NCI-H1092 (cell line): ENCODE measurements around the gene SP4.

Experiments
- DNase-seq: peaks from one replicate; lab custom pipeline; 2025; lab: John Stamatoyannopoulos, UW

SP4 gene

DNA sequence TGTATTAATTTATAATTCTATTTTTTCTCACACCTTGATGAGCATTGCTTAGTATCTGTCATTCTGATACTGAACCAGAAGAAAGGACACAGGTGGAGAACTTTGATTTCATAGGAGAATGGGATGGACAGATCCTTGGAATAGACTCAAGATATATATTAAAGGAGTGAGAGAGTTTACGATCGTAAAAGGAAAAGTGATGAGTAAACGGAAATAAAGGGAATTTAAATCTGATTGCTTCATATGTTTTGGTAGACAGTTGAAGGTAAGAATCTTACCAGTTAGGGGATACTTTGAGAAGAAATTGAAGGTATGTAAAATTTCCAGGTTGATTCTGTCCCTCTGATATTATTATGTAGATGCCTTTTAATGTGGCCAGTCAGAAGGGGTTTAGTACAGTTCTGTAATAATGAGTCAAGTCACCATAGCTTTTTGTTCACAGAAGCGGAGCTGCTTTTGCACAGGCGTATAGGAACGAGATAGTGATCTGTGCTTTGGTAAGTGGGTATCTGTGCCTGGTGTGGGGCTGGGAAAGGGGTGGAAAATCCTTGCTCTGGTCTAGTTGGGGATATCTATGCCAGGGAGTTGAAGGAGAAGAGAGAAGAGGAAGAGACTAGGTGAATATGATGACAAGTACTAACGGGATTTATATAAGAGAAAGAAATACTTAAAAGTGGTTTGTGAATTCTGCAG, 15.4 kb downstream of the SP4 start:
- no peak for DNase-seq

DNA sequence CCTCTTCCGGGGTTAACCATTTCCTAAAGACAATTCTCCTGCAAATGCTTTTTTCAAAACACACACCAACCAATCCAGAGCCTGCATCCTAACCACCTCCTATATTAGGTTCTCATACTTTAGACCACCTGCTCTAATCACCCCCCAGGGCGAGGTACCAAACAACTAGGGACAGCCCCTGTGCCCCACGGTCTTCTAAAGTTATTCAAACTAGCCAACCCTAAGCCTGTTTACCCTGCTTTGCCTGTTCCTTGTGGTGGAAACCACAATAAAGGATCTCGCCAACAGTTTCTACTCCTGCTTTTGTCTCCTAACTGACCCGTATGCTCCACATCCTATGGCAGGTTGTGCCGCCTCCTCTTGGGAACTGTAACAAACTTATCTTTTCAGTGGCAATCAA, 21.1 kb downstream of the SP4 start:
- no peak for DNase-seq

DNA sequence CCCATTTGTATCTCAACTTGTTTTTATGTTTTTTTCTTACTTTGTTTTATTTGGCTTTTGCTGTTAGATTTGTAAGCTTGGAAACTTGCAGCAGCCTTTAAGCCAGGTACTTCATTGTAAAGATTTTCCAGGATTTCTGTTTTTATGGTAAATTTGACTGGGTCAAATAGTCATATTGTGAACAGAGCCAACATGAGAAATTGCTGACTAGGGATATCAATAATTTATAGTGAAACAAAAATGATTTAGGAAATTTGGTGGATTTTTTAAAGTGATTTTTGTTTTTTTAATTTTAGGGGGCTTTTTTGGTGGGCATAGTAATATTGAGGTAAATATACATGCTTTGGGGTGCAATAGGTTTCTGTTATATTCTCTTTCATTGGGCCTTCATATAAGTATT, 22.2 kb downstream of the SP4 start:
- no peak for DNase-seq

DNA sequence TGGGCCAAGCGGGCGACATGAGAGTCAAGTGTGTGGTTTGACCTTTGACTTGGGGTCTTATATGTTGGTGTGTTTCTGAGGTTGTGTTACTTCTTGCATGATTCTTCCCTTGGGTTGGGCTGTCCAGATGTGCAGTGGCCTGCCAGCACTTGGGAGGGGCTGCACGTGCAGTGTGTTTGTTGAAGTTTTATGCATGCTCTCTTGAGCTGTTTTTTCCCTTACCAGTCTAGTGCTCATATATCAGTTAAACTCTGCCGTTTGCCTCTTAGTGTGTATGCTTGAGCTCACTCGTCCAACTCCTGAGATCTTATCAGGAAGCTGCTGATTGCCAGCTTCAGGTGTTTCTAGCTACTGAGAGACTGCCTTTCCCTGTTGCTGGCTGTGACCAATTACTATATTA, 23.1 kb downstream of the SP4 start:
- DNase-seq, result no peak

DNA sequence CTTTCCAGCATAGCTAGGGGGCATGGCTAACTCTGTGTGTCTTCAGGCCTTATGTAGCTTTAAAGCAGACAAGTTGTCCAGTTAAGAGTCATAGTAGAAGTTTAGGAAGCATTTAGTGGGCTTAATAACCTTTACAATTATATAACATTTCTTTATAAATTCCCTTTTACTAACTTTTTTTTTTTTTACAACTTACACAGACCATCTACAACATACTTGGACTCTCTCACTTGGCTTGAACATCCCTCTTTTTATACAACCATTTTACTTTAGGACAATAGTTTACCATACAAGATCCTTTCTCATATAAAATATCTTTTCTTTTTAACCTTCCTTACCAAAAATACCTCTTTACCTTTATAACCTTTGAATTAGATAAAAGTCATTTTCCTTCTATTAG, 26.3 kb downstream of the SP4 start:
- no peak for DNase-seq

DNA sequence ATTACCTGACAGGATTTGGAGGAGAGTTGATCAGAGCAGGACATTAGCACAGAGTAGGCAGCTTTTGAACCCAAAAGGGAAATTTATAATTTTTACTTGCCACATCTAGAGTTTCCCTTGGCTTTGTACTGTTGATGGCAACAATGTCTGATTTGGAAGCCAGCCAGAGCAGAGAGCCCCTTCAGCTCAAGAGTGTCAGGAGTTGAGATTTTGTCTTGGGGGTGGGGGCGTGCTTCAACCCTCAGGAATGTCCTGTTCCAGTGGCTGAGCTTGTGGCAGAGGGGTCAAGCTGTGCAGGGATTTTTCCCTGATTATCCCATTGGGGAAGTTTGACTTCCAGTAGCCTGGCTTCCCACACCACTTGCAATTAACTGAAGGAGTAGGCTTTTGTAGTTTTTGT, 27.0 kb downstream of the SP4 start:
- no peak for DNase-seq

DNA sequence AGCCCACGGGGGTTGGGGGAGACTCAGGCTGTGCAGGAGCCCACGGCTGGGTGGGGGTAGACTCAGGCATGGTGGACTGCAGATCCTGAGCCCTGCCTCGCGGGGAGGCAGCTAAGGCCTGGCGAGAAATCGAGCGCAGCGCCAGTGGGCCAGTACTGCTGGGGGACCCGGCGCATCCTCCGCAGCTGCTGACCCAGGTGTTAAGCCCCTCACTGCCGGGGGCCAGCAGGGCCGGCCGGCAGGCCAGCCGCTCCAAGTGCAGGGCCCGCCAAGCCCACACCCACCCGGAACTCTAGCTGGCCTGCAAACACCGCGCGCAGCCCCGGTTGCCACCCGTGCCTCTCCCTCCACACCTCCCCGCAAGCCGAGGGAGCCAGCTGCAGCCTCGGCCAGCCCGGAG, 33.4 kb downstream of the SP4 start:
- no peak for DNase-seq

DNA sequence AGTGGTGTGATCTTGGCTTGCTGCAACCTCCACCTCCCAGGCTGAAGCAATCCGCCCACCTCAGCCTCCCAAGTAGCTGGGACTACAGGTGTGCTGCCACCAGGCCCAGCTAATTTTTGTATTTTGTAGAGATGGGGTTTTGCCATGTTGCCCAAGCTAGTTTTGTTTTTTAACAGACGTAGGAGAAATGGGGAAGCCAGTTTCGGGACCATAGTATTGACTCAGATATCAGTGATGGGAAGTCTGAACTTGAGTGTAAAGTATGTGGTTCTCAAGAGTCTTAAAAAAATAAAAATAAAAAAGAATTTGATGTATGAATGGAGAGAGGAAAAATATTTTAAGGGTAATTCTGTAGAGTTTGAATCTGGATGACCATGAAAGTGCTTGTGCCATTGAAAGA, 34.2 kb downstream of the SP4 start:
- no peak for DNase-seq

DNA sequence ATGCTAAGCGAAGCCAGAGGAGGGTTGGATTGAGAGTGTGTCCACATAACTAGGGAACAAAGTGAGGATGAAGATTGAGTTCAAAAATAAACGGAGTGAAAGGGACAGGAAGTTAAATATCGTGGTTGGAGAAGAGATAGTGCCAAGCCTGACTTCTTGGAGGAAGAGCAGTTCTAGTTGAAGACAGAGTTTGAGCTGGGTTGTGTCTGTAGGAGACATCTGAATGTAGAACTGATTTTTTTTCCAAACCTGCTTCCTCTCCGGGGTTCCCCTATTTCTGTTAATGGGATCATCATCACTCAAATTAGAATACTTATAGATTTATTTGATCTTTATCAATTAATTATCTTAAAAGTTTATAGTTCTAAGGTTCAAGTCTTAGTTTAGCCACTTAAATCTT, 35.6 kb downstream of the SP4 start:
- DNase-seq, result no peak

DNA sequence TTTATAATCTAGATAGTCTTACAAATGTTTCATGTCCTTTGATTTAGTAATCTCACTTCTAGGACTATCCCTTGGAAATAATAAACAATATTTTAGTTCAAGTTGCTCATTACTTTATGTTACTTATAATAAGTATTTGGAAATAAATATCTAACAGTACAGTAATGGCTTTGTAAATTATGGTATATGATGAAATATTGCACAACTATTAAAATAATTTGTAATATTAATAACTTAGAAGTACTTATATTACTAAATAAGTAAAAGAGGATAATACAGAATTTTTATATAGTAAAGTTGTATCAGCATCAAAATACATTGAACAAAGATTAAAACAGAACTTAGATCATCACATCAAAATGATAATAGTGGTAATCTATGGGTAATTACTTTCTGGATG, 41.1 kb downstream of the SP4 start:
- DNase-seq, result no peak

DNA sequence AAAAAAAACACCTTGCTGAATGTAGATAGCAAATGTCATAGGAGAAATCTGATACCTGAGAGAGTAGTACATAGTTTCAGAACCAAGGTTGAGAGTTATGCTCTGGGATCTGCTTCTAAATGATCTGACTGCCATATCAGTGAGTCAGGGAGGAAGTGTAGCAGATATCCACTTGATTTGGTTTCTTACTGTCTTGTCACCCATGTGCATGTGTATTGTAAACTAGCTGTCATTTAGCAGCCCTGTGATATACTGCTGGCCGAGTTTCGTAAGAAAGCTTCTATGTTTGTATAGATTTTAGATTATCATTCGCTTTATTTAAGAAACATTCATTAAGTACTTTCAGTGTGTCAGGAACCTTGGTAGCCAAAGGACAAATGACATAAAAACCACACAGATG, 42.0 kb downstream of the SP4 start:
- DNase-seq, result no peak

DNA sequence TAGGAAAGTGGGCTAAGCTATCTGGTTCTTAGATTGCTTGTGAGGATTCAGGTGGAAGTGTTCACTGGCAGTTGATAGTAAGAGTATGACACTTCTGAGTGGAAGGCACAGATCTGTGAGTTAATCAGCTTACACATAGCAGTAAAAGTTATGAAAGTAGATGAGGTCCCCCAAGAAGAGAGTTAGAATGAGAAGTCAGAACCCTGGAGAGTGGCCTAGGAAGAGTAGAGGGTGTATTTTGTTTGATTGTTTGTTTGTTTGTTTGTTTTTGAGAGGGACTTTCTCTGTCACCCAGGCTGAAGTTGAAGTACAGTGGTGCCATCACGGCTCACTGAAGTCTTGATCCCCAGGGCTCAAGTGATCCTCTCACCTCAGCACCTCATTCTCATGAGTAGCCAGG, 44.1 kb downstream of the SP4 start:
- DNase-seq, result no peak

DNA sequence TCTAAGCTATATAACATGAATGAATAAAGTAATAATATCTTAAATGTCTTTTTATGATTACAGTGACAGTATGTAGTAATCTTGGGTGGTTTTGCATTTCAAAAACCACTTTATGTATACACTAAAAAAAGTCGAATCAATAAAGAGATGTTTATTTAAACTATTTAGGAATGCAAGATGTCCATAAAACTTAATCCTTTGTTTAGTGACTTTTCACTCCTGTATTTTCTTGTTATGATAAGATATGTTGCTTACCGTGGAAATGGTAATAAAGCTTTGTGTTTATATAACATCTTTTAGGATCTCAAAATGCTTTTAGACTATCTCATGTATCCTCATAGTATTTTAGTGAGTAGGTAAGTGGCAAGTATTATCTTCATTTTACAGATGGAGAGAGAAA, 48.5 kb downstream of the SP4 start:
- DNase-seq, result no peak

DNA sequence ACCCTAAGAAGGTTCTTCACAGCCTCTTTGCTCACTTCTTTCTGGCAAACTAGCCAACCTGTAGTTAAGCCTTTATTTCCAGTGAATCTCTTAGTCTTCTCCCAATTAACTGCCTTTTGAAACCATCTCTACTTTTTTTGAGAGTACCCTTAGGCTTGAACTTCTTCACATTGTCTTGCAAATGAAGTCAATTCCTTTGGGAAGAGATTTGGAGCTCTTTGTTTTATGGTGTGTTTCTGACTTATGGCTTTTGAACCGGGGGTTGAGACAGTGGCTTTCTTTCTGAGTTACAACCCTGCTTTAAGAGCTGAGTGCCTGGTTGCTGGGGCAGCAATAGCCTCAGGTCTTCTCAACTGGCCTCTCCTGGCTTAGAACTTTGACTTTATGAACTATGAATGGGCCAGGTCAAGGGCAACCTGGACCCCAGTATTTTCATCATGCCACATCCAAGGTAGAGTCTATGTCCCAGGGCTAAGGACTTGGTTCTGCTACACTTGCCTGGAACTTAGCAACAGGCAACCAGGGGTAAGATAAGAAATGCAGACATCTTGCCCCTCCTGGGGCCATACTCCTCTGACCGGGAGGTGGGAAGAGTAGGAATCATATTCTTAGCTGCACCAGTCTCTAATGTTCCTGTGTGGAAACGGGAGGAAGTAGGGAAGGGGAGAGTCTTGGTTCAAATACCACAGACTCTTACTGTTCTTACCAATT, 53.0 kb downstream of the SP4 start:
- no peak for DNase-seq

DNA sequence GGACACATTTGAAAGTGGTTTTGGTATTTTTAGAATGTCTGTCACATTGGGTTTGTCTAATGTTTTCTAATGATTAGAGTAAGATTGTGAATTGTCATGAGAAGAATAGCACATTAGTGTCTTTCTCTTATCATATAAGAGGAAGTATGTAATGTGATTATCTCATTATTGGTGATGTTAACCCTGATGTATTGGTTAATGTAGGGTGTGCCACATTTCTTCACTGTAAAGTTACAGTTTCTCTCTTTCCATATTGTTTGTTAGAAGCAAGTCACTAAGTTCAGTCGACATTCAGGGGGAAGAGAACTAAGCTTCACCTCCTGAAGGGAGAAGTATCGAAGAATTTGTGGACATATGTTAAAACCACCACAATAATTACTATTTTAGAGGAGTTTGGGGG, 58.6 kb downstream of the SP4 start:
- DNase-seq, result no peak

DNA sequence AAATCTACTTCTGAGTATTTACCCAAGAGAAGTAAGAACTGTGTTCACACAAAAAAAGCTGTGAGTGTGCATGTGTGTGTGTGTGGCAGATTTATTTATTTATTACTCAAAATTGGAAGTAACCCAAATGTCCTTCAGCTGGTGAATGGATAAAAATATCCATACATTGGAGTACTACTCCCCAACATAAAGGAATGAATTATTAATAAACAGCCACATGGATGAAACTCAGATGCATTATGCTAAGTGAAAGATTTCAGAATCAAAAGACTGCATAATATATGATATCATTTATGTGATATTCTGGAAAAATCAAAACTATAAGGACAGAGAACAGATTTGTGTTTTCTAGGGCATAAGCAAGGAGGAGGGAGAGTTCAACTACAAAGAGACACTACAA, 67.8 kb downstream of the SP4 start:
- DNase-seq, result no peak

DNA sequence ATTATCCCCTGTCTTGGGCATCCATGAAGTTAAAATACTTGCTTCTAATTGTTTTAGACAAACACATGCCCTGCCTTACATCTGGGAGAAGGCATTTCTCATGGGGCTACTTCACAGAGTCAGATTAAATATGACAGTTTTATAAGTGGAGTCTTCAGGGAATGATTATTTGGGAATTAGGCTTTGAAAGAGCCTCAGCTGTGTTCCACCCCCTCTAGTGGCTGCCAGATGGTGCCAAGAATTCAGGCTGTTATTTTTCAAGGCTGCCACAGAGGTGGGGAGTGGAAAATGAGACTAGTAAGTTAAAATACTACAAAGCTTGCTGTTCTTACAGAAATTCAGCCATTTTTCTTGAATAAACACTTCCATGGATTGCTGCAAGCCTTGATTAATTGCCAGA, 69.2 kb downstream of the SP4 start:
- DNase-seq, result no peak

DNA sequence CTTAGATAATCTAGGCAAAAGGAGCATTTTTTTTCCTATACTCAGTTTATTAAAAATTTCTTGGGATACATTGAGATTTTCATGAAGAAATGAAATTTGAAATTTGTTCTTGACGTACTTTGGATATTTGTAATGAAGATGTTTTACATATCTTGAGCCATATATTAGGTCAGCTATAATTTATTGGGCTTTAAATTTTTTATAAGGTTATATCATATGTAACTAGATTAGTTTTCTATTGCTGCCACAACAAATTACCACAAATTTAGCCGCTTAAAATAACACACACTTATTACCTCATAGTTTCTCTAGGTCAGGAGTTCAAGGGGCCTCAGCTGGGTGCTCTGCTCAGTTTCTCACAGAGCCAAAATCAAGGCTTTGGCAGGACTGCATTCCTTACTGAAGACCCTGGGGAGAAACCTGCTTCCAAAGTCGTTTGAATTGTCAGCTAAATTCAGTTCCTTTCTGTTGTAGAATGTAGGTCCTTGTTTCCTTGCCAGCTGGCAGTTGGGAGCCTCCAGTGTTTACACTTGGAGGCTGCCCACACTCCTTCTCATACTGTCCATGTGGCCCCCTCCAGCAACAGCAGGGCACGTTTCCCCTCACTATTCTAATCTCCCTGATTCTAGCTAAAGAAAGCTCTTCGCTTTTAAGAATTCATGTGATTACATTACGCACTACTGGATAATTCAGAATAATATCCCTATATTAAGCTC, 72.4 kb downstream of the SP4 start:
- no peak for DNase-seq

DNA sequence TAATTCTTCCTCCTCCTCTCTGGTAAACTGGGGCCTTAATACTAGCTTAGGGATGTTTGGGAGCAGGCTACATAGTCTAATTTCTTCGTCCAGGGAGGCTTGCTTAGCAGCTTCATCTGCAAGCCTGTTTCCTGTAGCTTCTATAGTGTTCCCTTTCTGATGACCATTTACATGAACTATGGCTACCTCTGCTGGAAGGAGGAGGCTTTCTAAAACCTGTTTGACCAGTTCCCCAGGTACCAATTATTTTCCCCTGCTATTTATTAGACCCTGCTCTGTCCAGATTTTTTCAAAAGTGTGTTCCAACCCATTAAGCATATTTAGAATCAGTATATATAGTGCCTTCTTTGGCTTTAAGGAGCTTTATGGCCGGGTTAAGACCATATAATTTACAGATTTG, 76.1 kb downstream of the SP4 start:
- no peak for DNase-seq

DNA sequence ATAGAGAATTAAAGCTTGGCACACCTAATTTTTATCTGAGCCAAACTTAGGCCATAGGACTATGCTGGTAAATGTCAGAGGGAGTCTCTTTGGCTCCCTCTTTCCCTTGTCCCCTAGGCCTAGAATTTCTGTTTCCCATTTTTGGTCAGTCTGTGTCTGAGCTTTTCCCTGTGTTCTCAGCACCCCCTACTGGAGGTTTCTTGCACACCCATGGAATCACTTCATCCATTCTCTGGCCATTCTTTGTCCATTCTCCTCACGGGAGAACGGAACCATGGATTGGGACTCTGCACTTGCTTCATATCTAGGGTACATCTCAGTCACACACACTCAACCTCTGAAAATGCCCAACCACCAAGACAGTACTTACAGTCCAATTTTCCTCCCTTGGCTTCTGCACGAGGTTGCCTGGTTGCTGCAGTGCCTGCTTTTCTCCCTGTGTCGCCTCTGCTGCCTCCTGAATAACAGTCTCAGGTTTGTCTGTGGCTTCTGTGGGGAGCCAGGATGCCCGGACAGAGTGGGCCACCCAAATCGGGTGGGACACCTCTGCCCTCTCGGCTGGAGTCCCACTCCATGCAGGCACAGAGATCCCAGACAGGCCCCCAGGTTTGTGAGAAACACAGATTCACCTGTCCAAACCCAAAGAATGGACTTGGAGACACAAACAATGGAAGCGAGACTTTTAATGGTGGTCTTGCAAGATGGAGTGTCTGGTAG, 79.9 kb downstream of the SP4 start:
- no peak for DNase-seq

DNA sequence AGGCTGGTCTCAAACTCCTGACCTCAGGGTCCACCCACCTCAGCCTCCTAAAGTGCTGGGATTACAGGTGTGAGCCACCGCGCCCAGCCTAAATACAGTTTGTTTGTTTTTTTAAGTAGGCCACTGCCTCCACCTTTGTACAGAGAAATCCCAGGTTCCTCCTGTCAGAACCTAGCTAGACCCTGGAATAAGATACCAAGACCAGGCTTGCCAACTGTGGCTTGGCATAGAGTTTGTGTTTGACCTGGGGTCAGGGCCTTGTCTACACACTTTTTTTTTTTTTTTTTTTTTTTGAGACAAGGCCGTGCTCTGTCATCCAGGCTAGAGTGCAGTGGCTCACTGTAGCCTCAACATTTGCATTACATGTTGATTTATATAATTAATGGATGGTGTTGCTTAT, 80.7 kb downstream of the SP4 start:
- DNase-seq, result no peak

DNA sequence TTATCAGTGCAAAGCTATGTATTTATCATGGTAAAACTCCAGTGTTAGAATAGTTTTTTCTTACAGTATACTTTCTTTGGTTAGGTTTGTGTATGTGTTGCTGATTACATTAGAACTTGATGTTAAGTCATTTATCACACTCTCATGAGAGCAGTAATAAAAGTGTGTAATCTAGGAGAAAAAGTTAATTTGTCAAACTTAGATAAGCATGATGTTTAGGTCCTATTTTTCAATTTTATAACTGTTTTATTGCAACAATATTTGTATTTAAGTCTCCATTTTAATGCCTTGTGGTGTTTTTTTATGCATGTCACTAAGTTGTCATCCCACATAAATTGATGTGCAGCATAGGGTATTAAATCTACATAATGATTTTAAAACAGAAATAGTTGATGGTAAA, 86.2 kb downstream of the SP4 start:
- DNase-seq, result no peak

DNA sequence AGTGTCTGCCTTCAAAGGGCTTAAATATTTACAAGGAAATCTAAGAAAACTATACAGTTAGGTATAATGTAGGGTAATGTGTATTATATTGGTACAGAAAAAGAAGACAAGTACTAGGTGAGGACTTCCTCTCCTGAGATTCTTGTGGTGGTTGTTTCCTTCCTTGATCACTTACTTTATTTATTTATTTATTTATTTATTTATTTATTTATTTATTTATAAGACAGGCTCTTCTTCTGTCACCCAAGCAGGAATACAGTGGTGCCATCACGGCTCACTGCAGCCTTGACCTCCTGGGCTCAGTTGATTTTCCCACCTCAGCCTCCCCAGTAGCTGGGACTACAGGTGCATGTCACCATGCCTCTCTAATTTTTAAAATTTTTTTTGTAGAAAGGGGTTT, 96.8 kb downstream of the SP4 start:
- DNase-seq, result no peak
